ENCODE data around the gene ATP10D. TPM values are rescaled to one million over a fixed set of nuclear protein-coding genes. Genes with fewer than 3 reads are reported as not detected.

The ATP10D gene
- polyA plus RNA-seq, 1 of the 3 experiments (the other 2 are of a cell fraction) = 7.9 TPM

- no peaks in the 10 kb centered on the region for H4K20me1 ChIP-seq (ENCODE audit: insufficient read depth)
- CTCF ChIA-PET = no interaction called here
- no peak for DNase-seq
- H3K4me1 ChIP-seq (ENCODE audit: control insufficient read depth in 1 of 2, insufficient read depth in 2 of 2, low read depth in 1 of 2, low read length in 1 of 2) = peaks cover 5 to 11% of the 10 kb centered on the region in 2 experiments; a peak in 3 of 4 replicates
- no peaks in the 10 kb centered on the region for H3F3A ChIP-seq (replicated peaks; ENCODE audit: insufficient read depth)
- POLR2A ChIA-PET = no interaction called here
- no peaks in the 10 kb centered on the region for H3K9me3 ChIP-seq
- no peak for TF ChIP-seq PBX3 (IDR thresholded peaks at IDR 0.05)
- H2AFZ ChIP-seq (ENCODE audit: low read depth) = no peak overlapping the region
- no peaks in the 10 kb centered on the region for H3K9me2 ChIP-seq
- peaks cover 1 to 3% of the 10 kb centered on the region in 2 experiments for H3K36me3 ChIP-seq (replicated peaks in 1 of 2; ENCODE audit: control insufficient read depth in 1 of 2, insufficient read depth in 2 of 2, low read length in 1 of 2)
- 79% methylated on average over 2 of the region's 2 CpGs for WGBS (ENCODE audit: low lambda C conversion rate)
- H3K4me3 ChIP-seq (ENCODE audit: low read depth in 2 of 2, low read length in 1 of 2) = no peak overlapping the region
- no peak overlapping the region for H3K27ac ChIP-seq (ENCODE audit: low read depth in 2 of 2, low read length in 1 of 2)
- no peaks in the 10 kb centered on the region for H3K27me3 ChIP-seq (ENCODE audit: insufficient read depth)
- no peak overlapping the region for H3K9ac ChIP-seq
- H3K79me2 ChIP-seq (ENCODE audit: insufficient read depth) = peaks cover 24% of the 10 kb centered on the region
- H3K4me2 ChIP-seq = no peak overlapping the region
Measured at GRCh38 chr4:47465004-47465403, 20.1 kb upstream of the ATP10D start.

GRCh38 chr4:47466056-47466785 lies 18.9 kb upstream of the ATP10D start:
- H3K9ac ChIP-seq = no peak overlapping the region
- no peak for DNase-seq
- no peak overlapping the region for H2AFZ ChIP-seq (ENCODE audit: low read depth)
- H3K27ac ChIP-seq (ENCODE audit: low read depth in 2 of 2, low read length in 1 of 2) = no peak overlapping the region
- CTCF ChIA-PET = no interaction called here
- H3K4me3 ChIP-seq (ENCODE audit: low read depth in 2 of 2, low read length in 1 of 2) = no peak overlapping the region
- no peaks in the 10 kb centered on the region for H3K36me3 ChIP-seq (replicated peaks in 1 of 2; ENCODE audit: control insufficient read depth in 1 of 2, insufficient read depth in 2 of 2, low read length in 1 of 2)
- POLR2A ChIA-PET = interaction anchor here (1.1 kb wide), 1 partner anchor 19 kb away, joined by 3 read pairs; the partner anchor contains the start of gene ATP10D
- no peaks in the 10 kb centered on the region for H4K20me1 ChIP-seq (ENCODE audit: insufficient read depth)
- peaks cover 4% of the 10 kb centered on the region for H3F3A ChIP-seq (replicated peaks; ENCODE audit: insufficient read depth)
- H3K4me2 ChIP-seq = no peak overlapping the region
- TF ChIP-seq TEAD4 (IDR thresholded peaks at IDR 0.05; ENCODE audit: borderline replicate concordance, insufficient read depth) (no peak), IRF3 (IDR thresholded peaks at IDR 0.05; ENCODE audit: low read depth, low read length) (no peak), SMC3 (IDR thresholded peaks at IDR 0.05; ENCODE audit: low read depth, low read length) (no peak), CHD2 (IDR thresholded peaks at IDR 0.05; ENCODE audit: low read length, partially characterized antibody) (no peak), ELF1 (IDR thresholded peaks at IDR 0.05) (no peak), PBX3 (IDR thresholded peaks at IDR 0.05) (no peak), TAF1 (IDR thresholded peaks at IDR 0.05; ENCODE audit: borderline replicate concordance, low read depth, low read length) (no peak), YY1 (IDR thresholded peaks at IDR 0.05; ENCODE audit: low read depth) (no peak), RCOR1 (IDR thresholded peaks at IDR 0.05; ENCODE audit: low read length) (no peak), EP300 (IDR thresholded peaks at IDR 0.05; ENCODE audit: borderline replicate concordance in 1 of 2, low read depth in 1 of 2, low read length in 1 of 2) (no peak), FOXJ3 (CRISPR knock-in tag; IDR thresholded peaks at IDR 0.05) (no peak), RFX5 (IDR thresholded peaks at IDR 0.05; ENCODE audit: low read length) (no peak), MEF2A (IDR thresholded peaks at IDR 0.05; ENCODE audit: borderline replicate concordance, low read depth) (no peak), FOSL2 (IDR thresholded peaks at IDR 0.05; ENCODE audit: borderline replicate concordance, low read depth) (no peak), RAD21 (IDR thresholded peaks at IDR 0.05; ENCODE audit: low read length) (no peak)
- TF ChIP-seq, protein P1, sequence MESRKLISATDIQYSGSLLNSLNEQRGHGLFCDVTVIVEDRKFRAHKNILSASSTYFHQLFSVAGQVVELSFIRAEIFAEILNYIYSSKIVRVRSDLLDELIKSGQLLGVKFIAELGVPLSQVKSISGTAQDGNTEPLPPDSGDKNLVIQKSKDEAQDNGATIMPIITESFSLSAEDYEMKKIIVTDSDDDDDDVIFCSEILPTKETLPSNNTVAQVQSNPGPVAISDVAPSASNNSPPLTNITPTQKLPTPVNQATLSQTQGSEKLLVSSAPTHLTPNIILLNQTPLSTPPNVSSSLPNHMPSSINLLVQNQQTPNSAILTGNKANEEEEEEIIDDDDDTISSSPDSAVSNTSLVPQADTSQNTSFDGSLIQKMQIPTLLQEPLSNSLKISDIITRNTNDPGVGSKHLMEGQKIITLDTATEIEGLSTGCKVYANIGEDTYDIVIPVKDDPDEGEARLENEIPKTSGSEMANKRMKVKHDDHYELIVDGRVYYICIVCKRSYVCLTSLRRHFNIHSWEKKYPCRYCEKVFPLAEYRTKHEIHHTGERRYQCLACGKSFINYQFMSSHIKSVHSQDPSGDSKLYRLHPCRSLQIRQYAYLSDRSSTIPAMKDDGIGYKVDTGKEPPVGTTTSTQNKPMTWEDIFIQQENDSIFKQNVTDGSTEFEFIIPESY (IDR thresholded peaks at IDR 0.05; ENCODE audit: borderline replicate concordance, low read depth) = no peak
- H3K27me3 ChIP-seq (ENCODE audit: insufficient read depth) = no peaks in the 10 kb centered on the region
- H3K79me2 ChIP-seq (ENCODE audit: insufficient read depth) = peaks cover 19% of the 10 kb centered on the region
- peaks cover 5 to 19% of the 10 kb centered on the region in 2 experiments; a peak in 3 of 4 replicates for H3K4me1 ChIP-seq (ENCODE audit: control insufficient read depth in 1 of 2, insufficient read depth in 2 of 2, low read depth in 1 of 2, low read length in 1 of 2)
- no peaks in the 10 kb centered on the region for H3K9me3 ChIP-seq
- WGBS (ENCODE audit: low lambda C conversion rate) = 38% methylated on average over 2 of the region's 2 CpGs
- H3K9me2 ChIP-seq = no peaks in the 10 kb centered on the region
